GM12878 (cell line): ENCODE data around the gene MACROD2.

Experiments
- BCLAF1 ChIP-seq: fragments of 450-650 bp; IDR thresholded peaks from 2 replicates; pipeline ENCODE4 v1.6.1; 2017; ENCODE audit warnings: antibody characterized with exemption, mild to moderate bottlenecking, moderate library complexity
- CTCF ChIP-seq, 3 experiments: IDR thresholded peaks in 2 of 3; conservative IDR thresholded peaks in 1 of 3; 2 replicates each; pipeline ENCODE4 v1.5.1; 2011; ENCODE audit warnings: low read depth in 3 of 3, low read length in 3 of 3, mild to moderate bottlenecking in 3 of 3, control low read depth in 2 of 3, moderate library complexity in 2 of 3, inconsistent platforms in 1 of 3, mixed read lengths in 1 of 3; ENCODE audit not compliant: control insufficient read depth in 2 of 3, insufficient read depth in 1 of 3; ENCODE audit errors: extremely low read depth in 1 of 3
- JUND ChIP-seq: IDR thresholded peaks from 2 replicates; pipeline ENCODE4 v1.6.1; 2012; ENCODE audit warnings: low read depth, mild to moderate bottlenecking, low read length, improper control_type of control experiment, moderate library complexity
- MYC ChIP-seq: IDR thresholded peaks from 2 replicates; pipeline ENCODE4 v1.6.1; 2011; ENCODE audit warnings: mild to moderate bottlenecking, low read length, moderate library complexity, inconsistent platforms; ENCODE audit not compliant: insufficient read depth, insufficient replicate concordance, insufficient read length, severe bottlenecking
- NBN ChIP-seq: fragments of 450-650 bp; IDR thresholded peaks from 2 replicates; pipeline ENCODE4 v1.6.1; 2016
- NR2C1 ChIP-seq: fragments of 450-650 bp; IDR thresholded peaks from 2 replicates; pipeline ENCODE4 v1.6.1; 2017; ENCODE audit warnings: antibody characterized with exemption, mild to moderate bottlenecking, moderate library complexity
- SREBF2 ChIP-seq: IDR thresholded peaks from 2 replicates; pipeline ENCODE4 v1.6.1; 2012; ENCODE audit warnings: mild to moderate bottlenecking, low read length
- TF ChIP-seq, protein P1 (sequence below): fragments of 450-650 bp; formaldehyde crosslinking; IDR thresholded peaks from 2 replicates; pipeline ENCODE4 v1.5.0; 2022; ENCODE audit warnings: mild to moderate bottlenecking, missing genetic modification characterization

GRCh38 chr20:14497004-14497403 is 501.7 kb downstream of the MACROD2 start:
- TF ChIP-seq BCLAF1 (no peak), CTCF (IDR thresholded peaks at IDR 0.05 in 2 of 3, conservative IDR thresholded peaks at IDR 0.05 in 1 of 3; ENCODE audit: control insufficient read depth in 2 of 3, extremely low read depth in 1 of 3, insufficient read depth in 1 of 3, low read depth in 3 of 3, low read length in 3 of 3) (no peak), SREBF2 (no peak), NR2C1 (no peak), MYC (no peak), JUND (no peak), NBN (no peak)
- TF ChIP-seq, protein P1, sequence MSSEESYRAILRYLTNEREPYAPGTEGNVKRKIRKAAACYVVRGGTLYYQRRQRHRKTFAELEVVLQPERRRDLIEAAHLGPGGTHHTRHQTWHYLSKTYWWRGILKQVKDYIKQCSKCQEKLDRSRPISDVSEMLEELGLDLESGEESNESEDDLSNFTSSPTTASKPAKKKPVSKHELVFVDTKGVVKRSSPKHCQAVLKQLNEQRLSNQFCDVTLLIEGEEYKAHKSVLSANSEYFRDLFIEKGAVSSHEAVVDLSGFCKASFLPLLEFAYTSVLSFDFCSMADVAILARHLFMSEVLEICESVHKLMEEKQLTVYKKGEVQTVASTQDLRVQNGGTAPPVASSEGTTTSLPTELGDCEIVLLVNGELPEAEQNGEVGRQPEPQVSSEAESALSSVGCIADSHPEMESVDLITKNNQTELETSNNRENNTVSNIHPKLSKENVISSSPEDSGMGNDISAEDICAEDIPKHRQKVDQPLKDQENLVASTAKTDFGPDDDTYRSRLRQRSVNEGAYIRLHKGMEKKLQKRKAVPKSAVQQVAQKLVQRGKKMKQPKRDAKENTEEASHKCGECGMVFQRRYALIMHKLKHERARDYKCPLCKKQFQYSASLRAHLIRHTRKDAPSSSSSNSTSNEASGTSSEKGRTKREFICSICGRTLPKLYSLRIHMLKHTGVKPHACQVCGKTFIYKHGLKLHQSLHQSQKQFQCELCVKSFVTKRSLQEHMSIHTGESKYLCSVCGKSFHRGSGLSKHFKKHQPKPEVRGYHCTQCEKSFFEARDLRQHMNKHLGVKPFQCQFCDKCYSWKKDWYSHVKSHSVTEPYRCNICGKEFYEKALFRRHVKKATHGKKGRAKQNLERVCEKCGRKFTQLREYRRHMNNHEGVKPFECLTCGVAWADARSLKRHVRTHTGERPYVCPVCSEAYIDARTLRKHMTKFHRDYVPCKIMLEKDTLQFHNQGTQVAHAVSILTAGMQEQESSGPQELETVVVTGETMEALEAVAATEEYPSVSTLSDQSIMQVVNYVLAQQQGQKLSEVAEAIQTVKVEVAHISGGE = no peak
